ENCODE results near the gene CD84.
"Not testable (repeated sequence)": the region's sequence is repeated elsewhere in the genome, so short reads cannot be mapped to it uniquely, and the experiment has no call there.

The CD84 gene

DNA sequence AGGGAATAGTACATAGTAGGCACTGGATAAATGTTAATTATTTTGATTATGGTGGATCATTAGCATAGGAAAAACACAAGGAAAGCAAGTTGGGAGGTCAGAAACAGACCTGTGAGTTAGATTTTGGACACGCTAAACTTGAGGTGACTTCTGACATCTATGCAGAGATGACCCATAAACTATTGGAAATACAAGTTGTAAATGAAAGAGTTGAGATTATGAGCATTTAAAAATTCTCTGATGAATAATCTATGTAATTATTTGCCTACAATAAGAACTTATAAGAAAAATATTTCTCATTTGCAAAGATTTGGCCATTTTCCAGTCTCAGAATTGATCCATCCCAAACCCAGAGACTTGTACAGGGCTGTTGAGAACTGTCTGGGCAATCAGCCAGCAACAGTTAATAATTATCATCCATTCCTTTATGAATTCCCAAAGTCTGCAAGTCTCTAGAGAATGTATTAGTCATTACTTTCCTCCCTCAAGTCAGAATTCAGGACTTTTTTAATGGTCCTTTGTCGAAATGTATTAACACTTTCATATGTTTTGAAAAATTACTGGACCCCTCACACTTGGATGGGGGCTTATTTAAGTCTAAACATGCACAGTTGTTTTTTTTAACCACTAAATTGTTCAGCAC, 36.9 kb downstream of the CD84 start:
- no peak for DNase-seq

DNA sequence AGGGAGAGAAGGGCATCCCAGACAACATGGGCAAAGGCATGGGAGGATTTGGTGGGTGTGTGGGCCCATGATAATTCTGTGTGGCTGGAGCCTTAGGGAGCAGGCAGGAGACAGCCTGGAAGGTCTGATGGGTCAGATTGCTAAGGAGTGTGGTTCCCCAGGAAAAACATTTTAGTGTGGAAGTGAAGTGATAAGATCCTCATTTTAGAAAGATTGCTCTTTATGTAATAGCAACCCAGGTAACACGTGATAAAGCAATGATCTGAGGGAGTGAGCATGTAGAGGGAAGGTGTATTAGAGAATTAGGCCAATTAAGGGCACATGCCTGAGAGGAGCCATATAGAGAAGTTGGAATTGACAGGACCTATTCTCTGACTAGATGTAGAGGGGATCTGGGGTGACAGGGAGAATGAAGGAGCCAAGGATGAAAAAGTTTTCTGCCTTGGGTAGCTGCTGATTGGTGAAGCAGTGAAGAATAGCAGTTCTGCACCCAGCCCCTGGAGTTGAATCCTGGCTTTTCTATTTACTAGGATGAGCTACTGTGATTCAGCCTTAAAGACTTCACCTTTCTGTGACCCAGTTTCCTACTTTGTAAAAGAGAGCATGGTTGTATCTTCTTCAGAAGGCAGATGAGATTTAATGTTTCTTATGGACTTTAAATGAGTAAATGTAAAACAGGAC, 37.5 kb downstream of the CD84 start:
- DNase-seq, result no peak

- no peak for DNase-seq
Observed at GRCh38 chr1:160540859-160541233, 38.5 kb downstream of the CD84 start.

- no peak for DNase-seq
Observed at GRCh38 chr1:160539990-160540858, 39.1 kb downstream of the CD84 start.

DNA sequence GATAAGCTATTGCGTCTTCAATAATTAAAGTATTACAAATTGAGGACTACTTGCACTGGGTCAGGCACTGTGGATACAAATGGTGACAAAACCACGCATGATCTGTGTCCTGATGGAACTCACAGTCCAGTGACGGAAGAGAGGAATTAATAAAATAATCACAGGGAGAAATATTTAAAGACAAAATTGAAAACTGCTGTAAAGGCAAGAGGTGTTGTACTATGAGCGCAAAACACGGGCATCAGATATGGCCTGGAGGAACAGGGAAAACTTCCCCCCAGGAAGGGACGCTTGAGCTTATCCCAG, 39.7 kb downstream of the CD84 start:
- DNase-seq, result no peak

DNA sequence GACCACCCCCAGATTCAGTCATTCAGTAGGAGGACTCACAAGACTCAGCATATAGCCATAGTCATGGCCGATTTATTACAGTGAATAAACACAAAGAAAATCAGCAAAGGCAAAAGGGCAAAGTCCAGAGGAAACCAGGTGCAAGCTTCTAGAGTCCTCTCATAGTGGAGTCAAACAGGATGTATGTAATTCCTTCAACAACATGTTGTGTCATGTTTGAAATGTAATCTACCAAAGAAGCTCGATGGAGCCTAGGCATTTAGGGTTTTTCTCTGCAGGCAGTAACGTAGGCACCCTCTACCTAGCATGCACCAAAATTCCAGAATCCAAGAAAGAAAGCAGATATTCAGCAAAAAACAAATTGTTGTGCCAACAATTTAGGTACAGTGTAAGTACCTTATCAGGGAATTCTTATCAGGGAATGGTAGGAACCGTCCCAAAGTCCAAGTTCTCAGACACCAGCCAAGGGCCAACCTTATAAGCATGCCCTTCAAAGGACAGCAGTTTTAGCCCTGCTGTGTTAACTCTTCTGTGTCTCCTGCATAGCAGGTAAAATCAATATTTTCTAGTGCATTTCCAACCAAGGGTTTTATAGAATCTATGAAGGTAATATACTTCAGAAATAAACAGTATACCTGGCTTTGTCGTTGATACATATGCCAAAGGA, 40.2 kb downstream of the CD84 start:
- no peak for DNase-seq

DNA sequence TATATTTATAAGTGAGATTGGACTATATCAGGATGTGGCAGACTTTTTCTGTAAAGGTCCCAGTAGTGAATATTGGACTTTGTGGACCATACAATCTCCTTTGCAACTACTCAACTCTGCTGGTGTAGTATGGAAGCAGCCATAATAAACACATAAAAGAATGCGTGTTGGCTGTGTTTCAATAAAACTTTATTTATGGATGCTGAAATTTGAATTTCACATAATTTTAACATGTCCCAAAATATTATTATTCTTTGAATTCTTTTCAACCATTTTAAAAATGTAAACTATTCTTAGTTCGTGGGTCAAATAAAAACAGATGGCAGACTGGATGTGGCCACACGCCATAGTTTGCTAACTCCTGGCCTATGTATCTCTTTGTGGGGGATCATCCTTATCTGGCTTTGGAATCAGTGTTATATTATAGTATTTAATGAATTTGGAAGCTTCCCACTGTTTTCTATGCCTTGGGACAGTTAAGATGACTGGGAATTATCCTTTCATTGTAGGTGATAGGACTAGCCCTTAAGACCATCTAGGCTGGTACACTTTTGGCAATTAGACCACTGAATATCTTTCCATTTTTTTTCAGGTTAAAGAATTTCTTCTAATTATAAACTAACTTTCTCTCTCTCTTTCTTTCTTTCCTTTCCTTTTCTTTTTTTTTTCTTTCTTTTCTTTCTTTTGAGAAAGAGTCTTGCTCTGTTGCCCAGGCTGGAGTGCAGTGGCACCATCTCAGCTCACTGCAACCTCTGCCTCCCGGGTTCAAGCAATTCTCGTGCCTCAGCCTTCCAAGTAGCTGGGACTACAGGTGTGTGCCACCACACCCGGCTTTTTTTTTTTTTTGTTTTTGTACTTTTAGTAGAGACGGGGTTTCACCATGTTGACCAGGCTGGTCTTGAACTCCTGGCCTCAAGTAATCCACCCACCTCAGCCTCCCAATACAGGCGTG, 41.3 kb downstream of the CD84 start:
- DNase-seq, result no peak

DNA sequence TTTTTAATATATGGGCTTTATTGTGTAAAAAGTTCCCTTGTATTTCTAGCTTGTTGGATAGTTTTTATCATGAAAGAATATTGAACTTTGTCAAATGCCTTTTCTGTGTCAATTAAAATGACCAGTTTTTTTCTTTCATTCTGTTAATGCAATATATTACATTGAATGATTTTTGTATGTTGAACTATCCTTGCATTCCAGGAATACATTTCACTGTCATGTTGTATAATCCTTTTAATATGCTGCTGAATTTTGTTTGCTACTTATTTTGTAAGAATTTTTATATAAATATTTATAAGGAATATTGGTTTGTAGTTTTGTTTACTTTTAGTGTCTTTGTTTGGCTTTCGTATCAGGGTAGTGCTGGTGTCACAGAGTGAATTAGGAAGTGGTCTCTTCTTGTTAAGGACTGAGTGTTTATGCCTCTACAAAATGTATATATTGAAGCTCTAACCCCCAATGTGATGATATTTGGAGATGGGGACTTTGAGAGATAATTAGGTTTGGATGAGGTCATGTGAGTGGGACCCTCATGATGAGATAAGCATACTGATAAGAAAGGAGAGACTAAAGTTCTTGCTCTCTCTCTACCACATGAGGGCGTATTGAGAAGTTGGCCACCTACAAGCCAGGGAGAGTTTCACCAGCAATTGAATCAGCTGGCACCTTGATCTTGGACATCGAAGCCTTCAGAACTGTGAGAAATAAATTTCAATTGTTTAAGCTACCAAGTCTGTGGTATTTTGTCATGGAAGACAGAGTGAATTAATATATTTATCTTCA, 44.3 kb downstream of the CD84 start:
- no peak for DNase-seq

DNA sequence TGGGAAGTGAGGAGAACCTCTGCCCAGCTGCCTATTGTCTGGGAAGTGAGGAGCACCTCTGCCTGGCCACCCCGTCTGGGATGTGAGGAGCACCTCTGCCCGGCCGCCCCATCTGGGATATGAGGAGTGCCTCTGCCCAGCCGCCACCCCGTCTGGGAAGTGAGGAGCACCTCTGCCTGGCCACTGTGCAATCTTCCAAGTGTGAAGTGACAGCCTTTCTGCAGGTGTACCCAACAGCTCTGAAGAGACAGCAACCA, 46.8 kb downstream of the CD84 start:
- not testable (repeated sequence) for DNase-seq

DNA sequence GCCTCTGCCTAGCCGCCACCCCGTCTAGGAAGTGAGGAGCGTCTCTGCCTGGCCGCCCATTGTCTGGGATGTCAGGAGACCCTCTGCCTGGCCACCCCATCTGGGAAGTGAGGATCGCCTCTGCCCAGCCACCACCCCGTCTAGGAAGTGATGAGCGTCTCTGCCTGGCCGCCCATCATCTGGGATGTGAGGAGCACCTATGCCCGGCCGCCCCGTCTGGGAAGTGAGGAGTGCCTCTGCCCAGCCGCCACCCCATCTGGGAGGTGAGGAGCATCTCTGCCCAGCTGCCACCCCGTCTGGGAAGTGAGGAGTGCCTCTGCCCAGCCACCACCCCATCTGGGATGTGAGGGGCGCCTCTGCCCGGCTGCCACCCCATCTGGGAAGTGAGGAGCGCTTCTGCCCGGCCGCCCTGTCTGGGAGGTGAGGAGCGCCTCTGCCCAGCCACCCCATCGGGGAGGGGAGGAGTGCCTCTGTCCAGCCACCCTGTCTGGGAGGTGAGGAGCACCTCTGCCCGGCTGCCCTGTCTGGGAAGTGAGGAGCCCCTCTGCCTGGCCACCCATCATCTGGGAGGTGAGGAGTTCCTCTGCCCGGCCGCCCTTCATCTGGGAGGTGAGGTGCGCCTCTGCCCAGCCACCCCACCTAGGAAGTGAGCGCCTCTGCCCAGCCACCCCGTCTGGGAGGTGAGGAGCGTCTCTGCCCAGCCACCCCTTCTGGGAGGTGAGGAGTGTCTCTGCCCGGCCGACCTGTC, 47.3 kb downstream of the CD84 start:
- not testable (repeated sequence) for DNase-seq

- DNase-seq, result not testable (repeated sequence)
Observed at GRCh38 chr1:160529401-160529952, 49.8 kb downstream of the CD84 start.

DNA sequence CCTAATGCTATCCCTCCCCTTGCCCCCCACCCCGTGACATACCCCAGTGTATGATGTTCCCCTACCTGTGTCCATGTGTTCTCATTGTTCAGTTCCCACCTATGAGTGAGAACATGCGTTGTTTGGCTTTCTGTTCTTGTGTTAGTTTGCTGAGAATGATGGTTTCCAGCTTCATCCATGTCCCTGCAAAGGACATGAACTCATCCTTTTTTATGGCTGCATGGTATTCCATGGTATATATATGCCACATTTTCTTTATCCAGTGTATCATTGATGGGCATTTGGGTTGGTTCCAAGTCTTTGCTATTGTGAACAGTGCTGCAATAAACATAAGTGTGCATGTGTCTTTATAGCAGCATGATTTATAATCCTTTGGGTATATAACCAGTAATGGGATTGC, 55.5 kb downstream of the CD84 start:
- DNase-seq, result not testable (repeated sequence)

- DNase-seq, result no peak
Observed at GRCh38 chr1:160522622-160523345, 56.5 kb downstream of the CD84 start, which contains the start of gene SLAMF6. SLAMF6 (minus strand) TSS chr1:160523255; CDS start chr1:160523192, 63 bp downstream.

DNA sequence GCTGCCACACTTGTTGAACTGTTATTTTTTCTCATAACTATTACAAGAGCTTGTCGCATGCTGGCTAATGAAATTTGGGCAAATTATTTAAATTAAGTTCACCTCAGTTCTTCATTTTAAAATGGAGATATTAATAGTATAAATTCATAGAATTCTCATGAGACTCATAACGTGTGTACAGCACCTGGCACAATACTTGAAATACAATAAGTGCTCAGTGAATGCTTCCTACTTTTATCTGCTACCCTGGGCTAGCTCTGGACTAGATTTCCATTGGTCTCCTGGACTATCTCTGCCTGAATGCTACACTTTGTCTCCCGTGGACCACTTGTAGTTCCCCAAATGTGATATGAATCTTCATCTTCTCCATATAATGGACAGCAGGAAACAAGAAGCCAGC, 57.2 kb downstream of the CD84 start:
- DNase-seq, result no peak

- DNase-seq, result no peak
Observed at GRCh38 chr1:160521554-160521953, 57.7 kb downstream of the CD84 start.

GRCh38 chr1:160520999-160521398, 58.3 kb downstream of the CD84 start:
- DNase-seq, result no peak

- no peak for DNase-seq
Observed at GRCh38 chr1:160520582-160520981, 58.7 kb downstream of the CD84 start.

All from anterior cingulate cortex (tissue), 58 donors.